DMS53 treated with DMSO at 0.1 percent for 48 hours (cell line): Measurements from ENCODE around the gene DUSP22.
"Not testable (repeated sequence)": the region's sequence is repeated elsewhere in the genome, so short reads cannot be mapped to it uniquely, and the experiment has no call there.

Source experiments
- DNase-seq: peaks from one replicate; lab custom pipeline; 2025; ENCODE audit not compliant: unreplicated experiment; lab: John Stamatoyannopoulos, UW

The DUSP22 gene

GRCh38 chr6:322940-323729, 30.8 kb downstream of the DUSP22 start:
- no peak for DNase-seq

GRCh38 chr6:323730-324088, 31.4 kb downstream of the DUSP22 start:
- no peak for DNase-seq

DNA sequence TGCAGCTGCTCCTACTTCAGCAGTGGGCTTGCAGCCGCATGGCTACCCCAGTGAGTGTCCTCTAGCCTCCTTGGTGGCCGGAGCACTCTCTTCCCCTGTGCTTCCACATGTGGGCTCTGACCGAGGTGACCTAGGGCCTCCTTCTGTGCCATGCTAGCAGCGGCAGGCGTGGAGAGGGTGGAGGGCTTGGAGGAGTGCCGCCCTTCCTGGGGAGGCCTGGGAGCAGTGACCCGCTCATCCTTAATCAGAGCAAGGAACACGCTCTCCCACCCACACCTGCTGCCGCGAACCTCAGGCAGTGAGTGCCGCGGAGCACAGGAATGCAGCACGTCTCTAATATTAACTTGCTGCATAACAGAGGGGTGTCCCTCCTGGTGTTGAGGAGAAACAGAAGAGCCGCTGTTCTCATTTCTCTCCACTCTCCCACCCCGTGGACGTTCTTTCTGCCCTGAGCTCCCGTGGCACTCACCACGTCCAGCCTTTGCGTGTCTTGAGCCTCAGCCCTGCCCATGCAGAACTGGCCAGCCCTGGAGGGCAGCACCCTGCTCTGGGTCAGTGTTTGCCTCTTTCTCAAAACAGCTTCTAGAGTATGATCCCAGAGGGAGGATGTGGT, 31.9 kb downstream of the DUSP22 start:
- DNase-seq, result no peak

GRCh38 chr6:324729-325125, 32.4 kb downstream of the DUSP22 start:
- no peak for DNase-seq

GRCh38 chr6:325161-325860, 33.0 kb downstream of the DUSP22 start:
- not testable (repeated sequence) for DNase-seq

DNA sequence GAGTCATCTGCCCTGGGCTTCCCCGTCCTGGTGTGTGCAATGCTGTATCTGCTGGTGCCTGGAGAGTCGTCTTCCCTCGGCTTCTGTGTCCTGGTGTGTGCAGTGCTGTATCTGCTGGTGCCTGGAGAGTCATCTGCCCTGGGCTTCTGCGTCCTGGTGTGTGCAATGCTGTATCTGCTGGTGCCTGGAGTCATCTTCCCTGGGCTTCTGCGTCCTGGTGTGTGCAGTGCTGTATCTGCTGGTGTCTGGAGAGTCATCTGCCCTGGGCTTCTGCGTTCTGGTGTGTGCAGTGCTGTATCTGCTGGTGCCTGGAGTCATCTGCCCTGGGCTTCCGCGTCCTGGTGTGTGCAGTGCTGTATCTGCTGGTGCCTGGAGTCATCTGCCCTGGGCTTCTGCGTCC, 33.8 kb downstream of the DUSP22 start:
- not testable (repeated sequence) for DNase-seq

DNA sequence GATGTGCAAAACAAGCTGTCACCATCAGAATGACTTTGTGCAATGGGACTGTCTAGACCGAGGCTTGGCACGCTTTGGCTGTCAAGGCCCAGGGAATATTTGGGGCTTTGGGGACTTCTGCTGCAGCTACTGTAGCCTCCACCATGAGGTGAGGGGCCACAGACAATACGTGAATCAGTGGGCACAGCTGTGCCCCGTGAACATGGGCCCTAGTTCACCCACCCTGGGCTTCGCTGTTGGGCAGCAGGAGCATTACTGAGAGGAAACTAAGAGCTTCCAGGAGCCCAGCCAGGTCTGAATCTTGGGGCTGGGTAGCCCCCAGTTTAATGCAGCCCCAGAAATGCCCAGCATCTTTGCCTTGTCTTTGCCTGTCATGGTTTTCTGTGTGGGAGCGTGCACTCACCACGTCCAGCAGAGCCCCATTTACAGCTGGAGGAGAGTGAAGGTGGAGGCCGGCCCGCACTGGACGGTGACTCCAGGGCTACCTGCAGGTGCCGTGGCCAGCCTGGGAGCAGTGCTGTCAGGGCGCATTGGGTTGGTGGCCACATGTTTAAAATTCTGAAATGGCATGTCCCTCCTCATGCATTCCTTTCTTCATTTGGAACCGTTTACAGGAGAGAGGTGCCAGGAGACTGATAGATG, 34.7 kb downstream of the DUSP22 start:
- no peak for DNase-seq

- DNase-seq, result no peak
These were observed 35.3 kb downstream of the DUSP22 start for GRCh38 chr6:327538-328116.

GRCh38 chr6:328136-328670, 35.9 kb downstream of the DUSP22 start:
- DNase-seq, result no peak

GRCh38 chr6:328924-329323, 36.6 kb downstream of the DUSP22 start:
- no peak for DNase-seq

DNA sequence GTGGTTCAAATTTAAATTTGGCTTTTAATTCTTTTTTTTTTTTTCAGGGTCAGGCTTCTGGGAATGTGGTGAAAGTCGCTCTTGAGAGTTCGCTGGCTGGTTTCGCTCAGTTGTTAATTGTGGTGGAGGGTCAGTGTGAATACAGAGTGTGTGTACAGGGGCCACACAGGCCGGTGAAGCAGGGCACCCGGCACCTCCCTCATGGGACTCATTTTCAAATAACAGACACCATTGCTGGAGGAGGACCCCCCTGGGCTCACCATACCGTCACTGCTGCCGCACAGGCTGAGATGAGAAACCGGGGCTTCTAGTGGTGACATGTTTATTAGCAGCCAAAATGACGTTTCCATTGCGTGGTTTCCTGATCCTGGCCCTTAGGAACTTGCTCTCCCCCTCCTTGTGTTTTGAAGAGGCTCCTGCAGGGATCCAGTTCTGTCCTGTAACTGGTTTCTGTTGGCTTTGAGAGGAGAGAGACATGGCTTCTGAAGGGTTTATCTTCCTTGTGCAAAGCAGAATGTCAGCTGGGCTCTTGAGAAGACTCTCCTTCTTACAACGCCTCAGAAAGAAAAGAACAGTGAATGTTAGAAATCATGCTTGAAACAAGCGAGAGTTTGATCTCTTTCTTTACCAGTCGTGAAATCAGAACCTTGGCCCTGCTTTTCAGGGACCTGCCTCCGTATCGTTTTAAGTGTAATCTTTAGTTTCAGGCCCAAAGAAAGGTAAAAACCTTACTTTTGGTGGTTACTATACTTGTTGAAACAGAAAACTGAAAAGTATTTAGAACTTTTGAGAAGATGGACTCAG, 37.8 kb downstream of the DUSP22 start:
- DNase-seq, result no peak

DNA sequence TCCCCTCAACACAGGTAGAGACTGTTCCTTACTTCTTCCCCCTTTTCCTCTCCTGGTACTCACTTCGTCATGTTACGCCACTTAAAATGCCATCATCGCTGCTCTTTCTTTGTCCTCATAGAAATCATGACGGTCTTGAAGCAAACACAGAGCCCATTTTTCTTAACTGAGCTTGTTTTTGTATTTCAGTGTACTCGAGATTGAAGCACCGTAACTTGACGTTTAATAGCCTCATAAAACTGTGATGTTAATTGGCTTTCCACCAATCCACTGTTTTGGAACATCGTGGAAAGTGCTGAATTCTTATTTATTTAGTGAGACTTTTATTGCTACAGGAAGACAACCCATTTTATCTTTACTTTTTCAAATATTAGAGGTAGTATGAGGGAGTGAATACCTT, 38.7 kb downstream of the DUSP22 start:
- no peak for DNase-seq

DNA sequence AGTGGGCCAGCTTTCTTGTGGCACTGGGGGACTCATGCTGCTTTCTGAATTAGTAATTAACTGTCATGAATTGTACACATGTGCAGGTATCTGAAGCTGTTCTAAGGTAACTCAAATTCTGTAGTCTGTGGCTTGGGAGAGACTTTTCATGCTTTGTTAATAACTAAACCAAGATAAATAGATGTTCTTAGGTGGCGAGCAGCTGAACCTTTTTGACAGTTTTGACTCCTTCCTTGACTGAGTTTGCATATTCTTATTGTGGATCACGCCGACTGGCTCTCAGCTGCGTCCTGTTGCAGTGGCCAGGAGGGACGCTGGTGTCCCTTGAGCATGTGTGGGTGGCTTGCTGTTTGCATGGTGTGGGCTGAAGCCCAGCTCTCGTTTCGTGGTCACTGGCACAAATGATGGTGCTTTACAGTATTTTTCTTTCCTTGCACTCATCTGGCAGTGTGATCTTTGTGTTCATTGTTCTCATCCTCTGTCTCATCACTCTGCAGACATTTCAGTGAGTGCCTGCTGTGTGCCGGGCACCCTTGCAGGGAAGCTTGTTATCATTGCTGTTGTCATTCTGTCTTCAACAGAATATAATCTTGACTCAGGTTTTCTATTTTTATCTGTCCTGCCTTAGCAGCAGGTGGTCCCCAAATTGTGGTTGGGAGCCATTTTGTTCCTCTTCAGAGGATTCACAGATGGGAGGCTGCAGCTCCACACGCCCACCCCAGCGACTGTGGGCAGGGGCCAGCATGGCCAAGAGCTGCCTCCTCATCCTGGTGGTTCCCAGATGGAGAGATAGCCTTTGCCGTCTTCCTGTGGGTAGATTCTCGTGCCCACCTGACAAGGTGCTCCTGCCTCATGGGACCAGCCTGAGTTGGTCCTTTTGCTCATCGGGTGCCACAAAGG, 39.6 kb downstream of the DUSP22 start:
- DNase-seq, result no peak

DNA sequence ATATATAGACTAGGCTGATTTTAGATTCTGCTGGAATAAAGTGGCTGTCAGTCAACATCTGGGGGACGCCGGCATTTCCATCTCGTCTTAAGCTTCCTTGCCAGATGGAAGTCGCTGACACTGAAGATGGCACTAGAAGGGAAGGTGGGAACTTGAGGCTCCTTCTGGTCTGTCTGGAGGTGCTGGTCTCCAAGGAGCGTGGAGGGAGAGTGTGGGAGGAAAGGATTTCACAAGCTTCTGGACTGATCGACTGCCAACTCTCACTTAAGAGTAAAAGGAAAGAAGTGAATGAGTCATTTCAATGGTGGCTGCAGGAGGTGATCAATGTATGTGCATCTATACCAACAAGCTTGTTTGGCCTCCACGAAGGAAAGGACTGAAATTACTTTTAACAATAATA, 40.4 kb downstream of the DUSP22 start:
- DNase-seq, result no peak

- DNase-seq, result no peak
These were observed 41.2 kb downstream of the DUSP22 start for GRCh38 chr6:333379-334002.

DNA sequence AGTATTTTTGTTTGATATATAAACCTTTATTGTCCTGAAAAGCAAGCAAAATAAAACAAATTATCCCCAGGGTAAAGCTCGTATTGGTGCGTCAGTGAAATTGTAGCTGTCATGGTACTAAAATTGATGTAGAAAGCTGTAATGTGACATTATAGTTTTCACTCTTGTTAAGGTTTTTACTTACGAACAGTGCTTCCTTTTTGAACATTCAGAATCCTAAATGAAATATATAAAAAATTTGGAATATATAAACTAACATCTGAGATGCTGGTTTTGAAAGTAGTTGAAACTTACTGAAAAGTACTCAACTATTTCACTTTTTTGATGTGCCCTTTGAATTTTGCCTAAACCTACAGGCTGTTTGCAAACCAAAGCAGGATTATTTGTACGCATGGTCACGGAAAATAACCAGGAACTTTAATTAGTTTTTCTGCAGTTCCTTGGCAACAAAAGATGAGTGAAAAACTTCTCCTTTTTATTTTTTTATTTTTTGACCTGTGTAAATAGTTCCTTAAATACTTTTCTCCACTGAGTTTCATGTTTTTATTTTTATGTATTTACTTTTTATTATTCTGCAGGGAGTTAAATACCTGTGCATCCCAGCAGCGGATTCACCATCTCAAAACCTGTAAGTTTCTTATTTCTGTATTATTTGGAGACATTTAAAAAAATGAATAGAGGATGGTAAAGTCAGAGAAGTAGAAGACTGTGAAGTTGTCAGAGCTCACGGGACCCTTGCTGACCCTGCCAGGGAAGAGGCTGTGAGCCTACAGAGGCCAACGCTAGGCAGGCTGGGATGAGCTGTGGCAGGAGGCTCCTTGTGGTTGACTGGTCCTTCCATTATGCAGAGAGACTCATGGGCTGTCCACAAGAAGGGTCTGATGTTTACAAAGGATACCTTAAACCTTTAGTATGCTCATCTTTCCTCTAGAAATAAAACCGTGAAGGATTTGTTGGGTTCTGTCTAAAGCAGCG, 42.5 kb downstream of the DUSP22 start:
- DNase-seq, result no peak

- no peak for DNase-seq
These were observed 43.3 kb downstream of the DUSP22 start for GRCh38 chr6:335572-335971.
